Panc1 (cell line): ENCODE results near the gene ARHGAP8. TPM values are rescaled to one million over a fixed set of nuclear protein-coding genes. Genes with fewer than 3 reads are reported as not detected.

Source experiments
- ATAC-seq: fragments of 200-7000 bp; cut with Tn5 transposase; 2 replicates; pipeline ENCODE4 v1.9.1; 2020; ENCODE audit warnings: mild to moderate bottlenecking, moderate library complexity
- BruUV-seq: library from RNA; stranded (reverse); fragments of 400-500 nt; replicated peaks from 2 replicates; lab custom pipeline; 2021; lab: Mats Ljungman, UMichigan
- CTCF ChIA-PET: fragments of 300-600 bp; sonication (Branson Sonifier 250); formaldehyde crosslinking; loops from one replicate; lab custom pipeline; 2022; ENCODE audit warnings: antibody characterized with exemption; lab: Charles Lee
- POLR2A ChIA-PET: fragments of 300-600 bp; sonication (Branson Sonifier 250); formaldehyde crosslinking; loops from one replicate; lab custom pipeline; 2022; ENCODE audit warnings: antibody characterized with exemption; lab: Charles Lee
- DNase-seq: peaks from one replicate; pipeline ENCODE4 v3.0.0-alpha.2; 2010; ENCODE audit warnings: low read depth, low spot score
- H3K27ac ChIP-seq: 2 replicates; pipeline ENCODE4 v1.5.1; 2011; ENCODE audit warnings: mild to moderate bottlenecking, low read length, inconsistent platforms
- H3K27me3 ChIP-seq: fragments of 200-500 bp; sonication (Bioruptor generic); 2 replicates; pipeline ENCODE4 v1.6.0; 2014; ENCODE audit warnings: low read length, inconsistent platforms; ENCODE audit not compliant: control insufficient read depth, insufficient read depth
- H3K36me3 ChIP-seq: fragments of 200-500 bp; sonication (Bioruptor generic); 2 replicates; pipeline ENCODE4 v1.5.1; 2014; ENCODE audit warnings: inconsistent platforms, mild to moderate bottlenecking, low read length, moderate library complexity; ENCODE audit not compliant: control insufficient read depth, insufficient read depth
- H3K4me1 ChIP-seq: 2 replicates; pipeline ENCODE4 v1.5.1; 2011; ENCODE audit warnings: inconsistent platforms, mild to moderate bottlenecking, low read length, moderate library complexity; ENCODE audit not compliant: control insufficient read depth, insufficient read depth
- H3K4me3 ChIP-seq, 2 experiments: 2 replicates each; pipeline ENCODE4 v1.5.1; 2011 to 2012; ENCODE audit warnings: low read depth in 2 of 2, low read length in 2 of 2, mild to moderate bottlenecking in 2 of 2, inconsistent platforms in 1 of 2, moderate library complexity in 1 of 2
- H3K9me3 ChIP-seq: fragments of 200-500 bp; sonication (Bioruptor generic); 2 replicates; pipeline ENCODE4 v1.5.1; 2014; ENCODE audit warnings: low read depth, mild to moderate bottlenecking, inconsistent platforms, low read length, moderate library complexity; ENCODE audit not compliant: control insufficient read depth, insufficient read depth
- CTCF ChIP-seq: fragments of 450-650 bp; IDR thresholded peaks from 2 replicates; pipeline ENCODE4 v1.5.1; 2017; ENCODE audit warnings: mild to moderate bottlenecking
- POLR2AphosphoS5 ChIP-seq: IDR thresholded peaks from 2 replicates; pipeline ENCODE4 v1.6.1; 2012; ENCODE audit warnings: mild to moderate bottlenecking, low read depth, low read length, moderate library complexity
- REST ChIP-seq, 2 experiments: IDR thresholded peaks; 2 replicates each; pipeline ENCODE4 v1.6.1; 2011 to 2012; ENCODE audit warnings: low read depth in 2 of 2, control low read depth in 1 of 2, low read length in 1 of 2, mild to moderate bottlenecking in 1 of 2, moderate library complexity in 1 of 2; ENCODE audit not compliant: insufficient read depth in 1 of 2
- SIN3A ChIP-seq: IDR thresholded peaks from 2 replicates; pipeline ENCODE4 v1.6.1; 2012; ENCODE audit warnings: low read depth, mild to moderate bottlenecking, low read length, moderate library complexity, borderline replicate concordance; ENCODE audit not compliant: insufficient read depth
- TCF7L2 ChIP-seq: IDR thresholded peaks from 2 replicates; pipeline ENCODE4 v1.6.1; 2011; ENCODE audit warnings: mild to moderate bottlenecking, low read depth, low read length, inconsistent platforms
- in situ Hi-C: cut with HindIII; loops from 2 replicates; pipeline ENCODE4 v1.10.0; 2016; ENCODE audit warnings: low sequenced_read_pairs, low pct_unique_long_range_greater_than_20kb
- intact Hi-C: fragments of 100-400 bp; cut with micrococcal nuclease; formaldehyde crosslinking; loops from one replicate; pipeline ENCODE4 v1.10.0; 2022; ENCODE audit not compliant: unreplicated experiment
- total RNA-seq: library from RNA; stranded (reverse); gene quantifications from one replicate; pipeline ENCODE4 v1.2.1, GENCODE V29; 2021; ENCODE audit not compliant: unreplicated experiment

ARHGAP8 gene
- total RNA-seq, 1 experiment from 2014 or later = 9.2 TPM

- Histone ChIP-seq H3K36me3 (no peaks in the 10 kb centered on the region), H3K4me1 (no peaks in the 10 kb centered on the region), H3K27ac (no peak overlapping the region), H3K9me3 (no peaks in the 10 kb centered on the region), H3K4me3 (no peak overlapping the region), H3K27me3 (no peaks in the 10 kb centered on the region)
- BruUV-seq = no TSS peak
- ChIA-PET POLR2A (no interaction called here), CTCF (no interaction called here)
- ATAC-seq (no peak), DNase-seq (no peak)
- in situ Hi-C loops = no loop called here
- TF ChIP-seq TCF7L2 (no peak), SIN3A (no peak), POLR2AphosphoS5 (no peak), CTCF (no peak), REST (IDR thresholded peaks at IDR 0.05; ENCODE audit: insufficient read depth in 1 of 2, low read depth in 2 of 2, low read length in 1 of 2) (no peak)
- intact Hi-C loops = no loop called here
These were observed 132.8 kb downstream of the ARHGAP8 start for GRCh38 chr22:44884968-44885805.

GRCh38 chr22:44885806-44886360 lies 133.5 kb downstream of the ARHGAP8 start:
- CTCF ChIA-PET = no interaction called here
- in situ Hi-C loops (no loop called here), intact Hi-C loops (no loop called here)
- BruUV-seq = no TSS peak
- no peak overlapping the region for H3K27ac ChIP-seq
- no peak for ATAC-seq
- H3K27me3 ChIP-seq = no peaks in the 10 kb centered on the region
- no peaks in the 10 kb centered on the region for H3K9me3 ChIP-seq
- TF ChIP-seq REST (IDR thresholded peaks at IDR 0.05; ENCODE audit: insufficient read depth in 1 of 2, low read depth in 2 of 2, low read length in 1 of 2) (no peak), POLR2AphosphoS5 (no peak), SIN3A (no peak), CTCF (no peak), TCF7L2 (no peak)
- POLR2A ChIA-PET = no interaction called here
- H3K4me3 ChIP-seq = no peak overlapping the region
- no peaks in the 10 kb centered on the region for H3K36me3 ChIP-seq
- DNase-seq = no peak
- no peaks in the 10 kb centered on the region for H3K4me1 ChIP-seq
